ENCODE measurements around the gene ARSK. TPM values are rescaled to one million over a fixed set of nuclear protein-coding genes. Genes with fewer than 3 reads are reported as not detected.

ARSK gene
- 5.7 TPM for total RNA-seq
- long read RNA-seq, transcript ARSK-201 (8 exons, 3,354 nt): major isoform, 12 of 15 reads
- long read RNA-seq, partial matches to known transcripts: 2 of 15 reads
- long read RNA-seq, other reads (novel, unspliced or antisense): 1 of 15 reads

DNA sequence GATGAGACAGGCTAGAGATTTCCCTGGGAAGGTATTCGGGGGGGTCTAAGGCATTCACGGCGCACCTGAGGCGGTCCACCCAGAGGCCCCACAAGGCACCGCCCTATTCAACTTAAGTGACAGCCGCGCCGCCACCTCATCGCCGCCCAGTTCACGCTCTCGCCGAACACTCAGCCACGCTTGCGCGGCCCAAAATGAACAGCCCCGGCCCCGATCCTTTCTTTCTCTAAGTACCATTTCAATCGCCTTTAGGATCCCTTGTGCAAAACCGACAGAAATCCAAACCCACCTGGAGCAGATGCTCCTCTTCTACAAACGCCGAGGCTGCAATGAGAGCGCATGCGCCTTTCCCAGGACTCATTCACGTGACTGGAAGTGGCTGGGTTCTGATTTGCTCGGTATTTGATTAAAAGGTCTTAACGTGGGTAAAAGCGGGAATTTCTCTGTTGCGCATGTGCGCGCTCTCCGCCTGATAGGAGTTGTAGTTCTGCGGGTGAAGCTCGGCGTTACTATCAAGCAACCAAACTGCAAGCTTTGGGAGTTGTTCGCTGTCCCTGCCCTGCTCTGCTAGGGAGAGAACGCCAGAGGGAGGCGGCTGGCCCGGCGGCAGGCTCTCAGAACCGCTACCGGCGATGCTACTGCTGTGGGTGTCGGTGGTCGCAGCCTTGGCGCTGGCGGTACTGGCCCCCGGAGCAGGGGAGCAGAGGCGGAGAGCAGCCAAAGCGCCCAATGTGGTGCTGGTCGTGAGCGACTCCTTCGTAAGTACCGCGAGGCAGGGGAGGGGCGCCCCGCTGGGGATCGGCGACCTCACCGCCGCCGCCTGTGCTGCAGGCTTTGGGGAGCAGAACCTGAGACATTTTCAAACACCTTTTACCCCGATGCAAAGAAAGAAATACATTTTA, at the start of gene ARSK, which contains the start of gene SKIC3:
Gene ARSK, plus strand, starts transcription at position 455 of the 902 bp plus-strand sequence. Its CDS starts 178 bp downstream, at position 633.
Gene SKIC3, minus strand, starts transcription at position 331 of the 902 bp plus-strand sequence. CDS start 7,827 bp downstream, outside the sequence.
- Histone ChIP-seq H3K27me3 (no peaks in the 10 kb centered on the region), H3K4me3 (peak within 1 kb of the TSS; percentile 83), H3K36me3 (peaks cover 3% of the 10 kb centered on the region), H3K4me1 (peaks cover 20% of the 10 kb centered on the region), H3K27ac (peak within 1 kb of the TSS; percentile 86), H3K9me3 (no peaks in the 10 kb centered on the region)
- DNase-seq: peak; percentile 95
- ATAC-seq: peak; percentile 96
- peak; percentile 46 for TF ChIP-seq CTCF (IDR thresholded peaks at IDR 0.05)
- intact Hi-C loops (cut with DNase I): no loop called here

DNA sequence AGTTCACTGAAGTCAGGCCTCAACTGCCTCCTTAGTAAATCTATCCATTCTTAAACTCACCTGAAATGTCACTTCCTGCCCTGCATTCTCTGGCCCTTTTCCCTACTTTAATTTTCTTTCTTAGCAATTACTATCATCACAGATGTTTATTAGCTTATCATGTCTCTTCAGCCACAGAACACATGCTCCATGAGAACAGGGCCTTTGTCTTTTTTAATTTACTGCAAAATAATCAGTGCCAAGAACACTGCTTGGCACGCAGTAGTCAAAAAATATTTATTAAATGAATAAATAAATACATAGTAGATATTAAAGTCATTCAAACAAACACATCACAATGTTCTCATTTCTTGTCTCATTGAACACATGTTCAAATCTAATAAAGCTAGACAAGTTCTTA, 46.4 kb upstream of the ARSK start:
- no peaks in the 10 kb centered on the region for H3K27me3 ChIP-seq
- no peaks in the 10 kb centered on the region for H3K4me1 ChIP-seq
- H3K4me3 ChIP-seq: no peak overlapping the region
- TF ChIP-seq CTCF (IDR thresholded peaks at IDR 0.05): no peak
- H3K36me3 ChIP-seq: peaks cover 91% of the 10 kb centered on the region
- DNase-seq (no peak), ATAC-seq (no peak)
- intact Hi-C loops (cut with DNase I): no loop called here
- no peak overlapping the region for H3K27ac ChIP-seq
- no peaks in the 10 kb centered on the region for H3K9me3 ChIP-seq

GRCh38 chr5:95511606-95512005, 43.3 kb upstream of the ARSK start:
- no peak overlapping the region for H3K4me3 ChIP-seq
- DNase-seq (no peak), ATAC-seq (no peak)
- no peaks in the 10 kb centered on the region for H3K27me3 ChIP-seq
- H3K36me3 ChIP-seq: peaks cover 95% of the 10 kb centered on the region
- H3K4me1 ChIP-seq: no peaks in the 10 kb centered on the region
- no peak for TF ChIP-seq CTCF (IDR thresholded peaks at IDR 0.05)
- intact Hi-C loops (cut with DNase I): no loop called here
- H3K9me3 ChIP-seq: no peaks in the 10 kb centered on the region
- no peak overlapping the region for H3K27ac ChIP-seq

DNA sequence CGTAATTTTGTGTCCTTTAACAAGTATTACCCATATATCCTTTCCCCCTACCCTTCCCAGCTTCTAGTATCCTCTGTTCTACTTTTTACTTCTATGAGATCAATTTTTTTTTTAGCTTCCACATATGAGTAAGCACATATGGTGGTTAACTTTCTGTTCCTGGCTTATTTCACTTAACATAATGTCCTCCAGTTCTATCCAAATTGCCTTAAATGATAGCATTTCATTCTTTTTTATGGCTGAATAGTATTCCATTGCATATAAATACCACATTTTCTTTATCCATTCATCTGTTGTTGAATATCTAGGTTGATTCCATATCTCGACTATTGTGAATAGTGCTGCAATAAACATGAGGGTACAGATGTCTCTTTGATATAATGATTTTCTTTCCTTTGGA, 36.5 kb upstream of the ARSK start:
- no peaks in the 10 kb centered on the region for H3K27me3 ChIP-seq
- intact Hi-C loops (cut with DNase I): no loop called here
- H3K9me3 ChIP-seq: no peaks in the 10 kb centered on the region
- H3K36me3 ChIP-seq: peaks cover 93% of the 10 kb centered on the region
- H3K4me3 ChIP-seq: no peak overlapping the region
- H3K4me1 ChIP-seq: no peaks in the 10 kb centered on the region
- ATAC-seq (no peak), DNase-seq (no peak)
- no peak for TF ChIP-seq CTCF (IDR thresholded peaks at IDR 0.05)
- no peak overlapping the region for H3K27ac ChIP-seq

DNA sequence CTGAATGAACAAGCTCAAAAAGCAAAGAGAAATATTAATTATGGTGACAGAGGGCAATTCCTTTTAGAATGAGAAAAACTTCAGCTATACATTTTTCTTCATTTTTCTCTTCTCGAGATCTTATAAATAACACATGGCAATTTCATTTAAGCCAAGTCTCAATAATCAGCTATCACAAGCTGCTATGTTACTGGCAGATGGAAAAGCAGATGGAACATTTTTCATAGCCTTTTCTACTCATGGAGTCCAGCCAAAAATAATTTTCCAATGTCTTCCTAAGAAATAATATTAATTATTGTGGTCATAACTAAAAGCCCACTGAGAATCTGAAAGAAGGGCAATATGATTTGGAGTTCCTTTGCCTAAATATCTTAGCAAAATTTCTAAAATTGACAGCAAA, 35.8 kb upstream of the ARSK start:
- Histone ChIP-seq H3K27me3 (no peaks in the 10 kb centered on the region), H3K4me3 (no peak overlapping the region), H3K36me3 (peaks cover 93% of the 10 kb centered on the region), H3K4me1 (no peaks in the 10 kb centered on the region), H3K27ac (no peak overlapping the region), H3K9me3 (no peaks in the 10 kb centered on the region)
- DNase-seq (no peak), ATAC-seq (no peak)
- TF ChIP-seq CTCF (IDR thresholded peaks at IDR 0.05): no peak
- intact Hi-C loops (cut with DNase I): no loop called here
